Dedifferentiated amniotic fluid mesenchymal stem cell (primary cell): ENCODE measurements around the gene SLC24A2.

Experiments
- DNase-seq: peaks from one replicate; pipeline ENCODE4 v3.0.0-alpha.2; 2016; ENCODE audit errors: extremely low spot score

SLC24A2 gene

DNA sequence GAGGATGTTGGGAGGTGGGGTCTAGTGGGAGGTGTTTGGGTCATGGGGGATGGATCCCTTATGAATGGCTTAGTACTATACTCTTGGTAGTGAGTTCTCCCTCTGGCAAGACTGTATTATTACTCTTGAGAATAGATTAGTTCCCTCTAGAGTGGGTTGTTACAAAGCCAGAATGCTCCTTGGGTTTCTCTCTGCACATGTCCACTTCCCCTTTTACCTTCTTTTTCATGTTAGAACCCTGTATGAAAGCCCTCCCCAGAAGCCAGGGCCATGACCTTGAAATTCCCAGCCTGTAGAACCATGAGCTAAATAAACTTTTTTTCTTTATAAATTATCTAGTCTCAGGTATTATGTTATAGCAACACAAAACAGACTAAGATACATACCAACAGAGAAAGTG lies 31.1 kb downstream of the SLC24A2 start:
- DNase-seq, result no peak

DNA sequence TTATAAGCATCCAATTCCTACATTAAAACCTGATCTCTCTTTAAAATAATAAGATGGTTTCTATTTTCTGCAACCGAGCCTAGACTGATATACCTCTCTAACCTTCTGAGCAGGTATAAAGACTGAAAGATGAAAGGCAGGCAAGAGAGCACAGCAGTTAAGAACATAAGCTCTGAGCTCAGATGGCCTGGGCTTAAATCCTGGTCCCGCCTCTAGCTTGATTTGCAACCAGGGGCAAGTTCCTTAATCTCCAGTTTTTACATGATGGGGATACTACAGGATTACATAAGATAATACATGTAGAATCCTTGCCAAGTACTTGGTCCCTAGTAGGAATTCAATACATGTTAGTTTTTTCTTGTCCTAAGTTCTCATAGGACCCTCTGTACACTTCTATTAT lies 33.9 kb downstream of the SLC24A2 start:
- DNase-seq, result no peak

DNA sequence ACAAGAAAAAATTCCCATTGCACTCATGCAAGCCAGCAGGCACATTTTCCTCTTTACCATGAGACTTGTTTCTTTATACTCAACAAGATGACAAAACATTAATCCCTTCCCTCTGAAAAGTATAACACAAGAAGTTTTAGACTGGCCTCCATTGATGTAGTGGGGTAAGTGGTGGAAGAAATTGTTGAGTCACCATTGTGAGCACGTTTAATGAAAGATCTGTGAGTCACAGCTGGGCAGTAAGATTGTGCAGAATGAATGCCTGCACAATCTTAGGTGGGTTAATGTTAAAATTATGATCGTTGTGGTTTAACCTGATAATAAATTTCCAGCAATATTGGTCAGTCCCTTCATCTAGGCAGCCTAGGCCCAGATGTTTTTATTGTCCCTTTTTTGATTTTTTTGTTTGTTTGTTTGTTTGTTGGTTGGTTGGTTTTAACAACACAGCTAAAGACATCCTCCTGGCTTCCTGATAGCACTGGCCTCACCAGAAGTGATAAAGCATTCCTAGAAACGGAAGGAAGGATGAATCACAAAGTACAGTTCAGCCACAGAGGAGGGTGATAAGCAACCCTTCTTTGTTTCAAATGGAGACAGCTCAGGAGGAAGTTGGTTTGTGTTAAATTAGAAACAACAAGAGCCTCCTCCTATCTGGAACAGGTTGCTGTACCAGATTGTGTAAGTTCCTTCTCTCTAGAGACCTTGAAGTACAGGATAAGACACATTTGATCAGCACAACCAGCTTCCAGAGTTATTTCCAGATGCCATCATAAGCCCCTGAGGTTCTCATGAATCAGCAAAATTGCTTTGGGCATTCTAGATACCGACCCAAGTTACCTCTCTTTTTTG lies 40.3 kb downstream of the SLC24A2 start:
- DNase-seq, result no peak

DNA sequence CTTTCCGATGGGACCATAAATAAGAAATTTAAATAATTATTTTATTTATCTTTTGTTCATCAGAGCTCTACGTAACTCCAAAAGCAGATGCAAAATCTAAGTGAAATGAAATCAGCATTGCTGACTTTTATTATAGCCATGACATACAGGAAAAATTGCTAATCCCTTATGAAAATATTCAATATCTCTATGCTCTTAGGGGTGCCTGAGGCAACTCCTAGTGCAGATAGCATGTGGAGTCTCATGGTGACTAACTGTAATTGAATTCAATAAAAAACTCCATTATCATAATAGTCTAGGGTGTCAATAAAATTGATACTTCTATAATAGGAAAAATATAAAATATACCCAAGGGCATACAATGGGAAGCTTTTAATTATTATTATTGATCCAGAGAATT lies 42.6 kb downstream of the SLC24A2 start:
- DNase-seq, result no peak

DNA sequence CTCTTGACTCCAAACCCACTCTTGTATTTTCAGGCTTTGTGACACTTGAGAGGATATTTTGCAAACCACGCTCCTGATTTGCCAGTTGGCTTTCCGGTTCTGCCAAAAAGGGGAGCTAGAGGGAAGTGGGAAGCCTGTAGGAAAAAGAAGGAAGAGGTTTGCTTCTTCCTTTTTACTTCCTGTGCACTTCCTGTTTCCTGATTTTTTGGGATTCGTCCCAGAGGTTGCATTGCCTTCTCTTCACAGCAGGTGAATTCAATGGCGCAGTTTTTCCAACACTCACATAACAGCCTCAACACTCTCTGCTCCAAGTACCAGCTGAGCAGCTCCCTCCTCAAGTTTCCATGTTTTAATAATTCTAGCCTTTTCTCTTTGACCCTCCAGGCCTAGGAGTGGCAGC lies 47.7 kb downstream of the SLC24A2 start:
- no peak for DNase-seq
